Smooth muscle cell (in vitro differentiated cells): ENCODE data around the gene MYLK4. TPM values are rescaled to one million over a fixed set of nuclear protein-coding genes. Genes with fewer than 3 reads are reported as not detected.

Source experiments
- DNase-seq: peaks from one replicate; lab custom pipeline; 2025; ENCODE audit not compliant: unreplicated experiment; lab: John Stamatoyannopoulos, UW
- H2AFZ ChIP-seq: fragments of 200-600 bp; sonication (generic); 2 replicates; pipeline ENCODE4 v1.6.0; 2016; ENCODE audit warnings: antibody characterized with exemption, low read depth, mild to moderate bottlenecking
- H3F3A ChIP-seq: fragments of 200-600 bp; sonication (generic); 2 replicates; pipeline ENCODE4 v1.6.0; 2017; ENCODE audit warnings: antibody characterized with exemption, low read depth
- H3K27ac ChIP-seq: fragments of 200-600 bp; sonication (generic); 2 replicates; pipeline ENCODE4 v1.5.1; 2016; ENCODE audit warnings: low read depth, mild to moderate bottlenecking
- H3K27me3 ChIP-seq: fragments of 200-600 bp; sonication (generic); 2 replicates; pipeline ENCODE4 v1.6.1; 2016; ENCODE audit warnings: low read depth, mild to moderate bottlenecking
- H3K36me3 ChIP-seq: fragments of 200-600 bp; sonication (generic); 2 replicates; pipeline ENCODE4 v1.5.1; 2016; ENCODE audit warnings: low read depth
- H3K4me1 ChIP-seq: fragments of 200-600 bp; sonication (generic); 2 replicates; pipeline ENCODE4 v1.5.1; 2016; ENCODE audit warnings: low read depth
- H3K4me2 ChIP-seq: fragments of 200-600 bp; sonication (generic); 2 replicates; pipeline ENCODE4 v1.6.0; 2016; ENCODE audit warnings: mild to moderate bottlenecking
- H3K4me3 ChIP-seq: fragments of 200-600 bp; sonication (generic); 2 replicates; pipeline ENCODE4 v1.5.1; 2016; ENCODE audit warnings: mild to moderate bottlenecking
- H3K79me2 ChIP-seq: fragments of 200-600 bp; sonication (generic); 2 replicates; pipeline ENCODE4 v1.6.0; 2016; ENCODE audit warnings: low read depth, mild to moderate bottlenecking
- H3K9ac ChIP-seq: fragments of 200-600 bp; sonication (generic); 2 replicates; pipeline ENCODE4 v1.6.0; 2016; ENCODE audit warnings: low read depth
- H3K9me3 ChIP-seq: fragments of 200-600 bp; sonication (generic); replicated peaks from 2 replicates; pipeline ENCODE4 v1.5.1; 2016; ENCODE audit warnings: low read depth
- H4K20me1 ChIP-seq: fragments of 200-600 bp; sonication (generic); 2 replicates; pipeline ENCODE4 v1.6.0; 2016; ENCODE audit warnings: low read depth
- CTCF ChIP-seq: fragments of 200-600 bp; sonication (generic); IDR thresholded peaks from 2 replicates; pipeline ENCODE4 v1.5.1; 2017; ENCODE audit warnings: borderline replicate concordance, mild to moderate bottlenecking, antibody characterized with exemption; ENCODE audit not compliant: insufficient read depth, poor library complexity, severe bottlenecking
- WGBS: methylation state at CpG from one replicate; pipeline ENCODE4 v1.1.7; 2016; ENCODE audit warnings: low lambda C conversion rate; 5-methylcytosine and 5-hydroxymethylcytosine counted together
- polyA plus RNA-seq: library from polyadenylated mRNA; unstranded; fragments of >200 nt; fragmentation: Nextera tagmentation; extraction: Ambion mirVana; gene quantifications from 2 replicates; pipeline ENCODE4 v1.2.1, GENCODE V29; 2016
- total RNA-seq: library from RNA; depleted of rRNA; stranded (reverse); fragments of >200 nt; gene quantifications from 2 replicates; pipeline ENCODE4 v1.2.3, GENCODE V29; 2014

Gene MYLK4
- total and polyA plus RNA-seq, 2 experiments from 2014 or later = 0.21 to 0.90 TPM

- H3K27ac ChIP-seq = no peak overlapping the region
- H2AFZ ChIP-seq = no peak overlapping the region
- TF ChIP-seq CTCF = no peak
- no peaks in the 10 kb centered on the region for H3K27me3 ChIP-seq
- peaks cover 3% of the 10 kb centered on the region for H3F3A ChIP-seq
- no peak for DNase-seq
- no peak overlapping the region for H3K4me2 ChIP-seq
- peaks cover 6% of the 10 kb centered on the region for H3K4me1 ChIP-seq
- no peaks in the 10 kb centered on the region for H3K79me2 ChIP-seq
- H3K9ac ChIP-seq = no peak overlapping the region
- WGBS = 92% methylated on average over 12 of the region's 12 CpGs
- no peaks in the 10 kb centered on the region for H4K20me1 ChIP-seq
- H3K36me3 ChIP-seq = no peaks in the 10 kb centered on the region
- H3K9me3 ChIP-seq = no peaks in the 10 kb centered on the region
- no peak overlapping the region for H3K4me3 ChIP-seq
Measured at GRCh38 chr6:2635911-2636310, 114.8 kb downstream of the MYLK4 start.

- peak overlapping the region; percentile 4 for H3K27ac ChIP-seq
- H3K36me3 ChIP-seq = no peaks in the 10 kb centered on the region
- no peaks in the 10 kb centered on the region for H3K79me2 ChIP-seq
- H3K4me1 ChIP-seq = peaks cover 6% of the 10 kb centered on the region
- TF ChIP-seq CTCF = peak; percentile 100
- peak; percentile 64 for DNase-seq
- no peaks in the 10 kb centered on the region for H3K9me3 ChIP-seq
- peak overlapping the region; percentile 95 for H3K4me2 ChIP-seq
- H3K4me3 ChIP-seq = peak overlapping the region; percentile 57
- 4% methylated on average over 64 of the region's 67 CpGs for WGBS
- no peaks in the 10 kb centered on the region for H4K20me1 ChIP-seq
- H3F3A ChIP-seq = peaks cover 6% of the 10 kb centered on the region
- peak overlapping the region; percentile 48 for H3K9ac ChIP-seq
- H2AFZ ChIP-seq = peak overlapping the region; percentile 98
- no peaks in the 10 kb centered on the region for H3K27me3 ChIP-seq
Measured at GRCh38 chr6:2634139-2634964, 116.4 kb downstream of the MYLK4 start.

GRCh38 chr6:2633736-2634135 lies 117.0 kb downstream of the MYLK4 start:
- peak overlapping the region; percentile 57 for H3K4me3 ChIP-seq
- no peaks in the 10 kb centered on the region for H3K27me3 ChIP-seq

More at GRCh38 chr6:2633736-2634135, 117.0 kb downstream of the MYLK4 start:
- no peaks in the 10 kb centered on the region for H3K9me3 ChIP-seq
- peak overlapping the region; percentile 48 for H3K9ac ChIP-seq
- no peaks in the 10 kb centered on the region for H4K20me1 ChIP-seq
- peak overlapping the region; percentile 98 for H2AFZ ChIP-seq
- H3F3A ChIP-seq = peaks cover 6% of the 10 kb centered on the region
- H3K36me3 ChIP-seq = no peaks in the 10 kb centered on the region
- H3K4me1 ChIP-seq = peaks cover 6% of the 10 kb centered on the region
- H3K27ac ChIP-seq = no peak overlapping the region
- no peak for TF ChIP-seq CTCF
- 55% methylated on average over 13 of the region's 13 CpGs for WGBS
- H3K79me2 ChIP-seq = no peaks in the 10 kb centered on the region
- DNase-seq = no peak
- peak overlapping the region; percentile 95 for H3K4me2 ChIP-seq
